A549 (cell line): ENCODE results near the gene ZNF639. TPM values are rescaled to one million over a fixed set of nuclear protein-coding genes. Genes with fewer than 3 reads are reported as not detected.

ENCODE experiments used
- ATAC-seq, 2 experiments: fragments of 200-7000 bp in 1 of 2; fragments of >200 bp in 1 of 2; cut with Nextera tagmentation in 1 of 2; cut with Tn5 transposase in 1 of 2; 3 replicates each; pipeline versions ENCODE4 v1.8.0 to v1.9.1; 2018 to 2020; ENCODE audit warnings: mild to moderate bottlenecking in 1 of 2, moderate library complexity in 1 of 2
- CTCF ChIA-PET: fragments of 300-600 bp; sonication (Branson Sonifier 250); formaldehyde crosslinking; extraction: SDS; loops from one replicate; lab custom pipeline; 2021; ENCODE audit warnings: antibody characterized with exemption, inconsistent platforms; lab: Yijun Ruan, JAX
- POLR2A ChIA-PET: fragments of 350-600 bp; formaldehyde crosslinking; extraction: SDS; loops from one replicate; lab custom pipeline; 2021; ENCODE audit warnings: antibody characterized with exemption, inconsistent platforms; lab: Yijun Ruan, JAX
- DNase-seq, 2 experiments: peaks; one replicate each; pipeline versions ENCODE4 v3.0.0 to v3.0.0-alpha.2; 2011 to 2016; ENCODE audit warnings: low read depth in 1 of 2, low spot score in 1 of 2
- FAIRE-seq: peaks from 2 replicates; lab custom pipeline; 2011; peaks lifted over from hg19 to GRCh38; lab: Jason Lieb, UNC
- H3K27ac ChIP-seq, 2 experiments: fragments of >200 bp; sonication (Bioruptor Twin); formaldehyde crosslinking; 3 replicates each; pipeline ENCODE4 v1.5.1; 2016 to 2017
- H3K4me1 ChIP-seq: fragments of >200 bp; sonication (Bioruptor Twin); formaldehyde crosslinking; 3 replicates; pipeline ENCODE4 v1.6.1; 2016
- H3K4me2 ChIP-seq: fragments of >200 bp; sonication (Bioruptor Twin); formaldehyde crosslinking; 3 replicates; pipeline ENCODE4 v1.6.1; 2016
- H3K4me3 ChIP-seq: fragments of >200 bp; sonication (Bioruptor Twin); formaldehyde crosslinking; 3 replicates; pipeline ENCODE4 v1.5.1; 2016
- H3K9me3 ChIP-seq: fragments of >200 bp; sonication (Bioruptor Twin); formaldehyde crosslinking; 3 replicates; pipeline ENCODE4 v1.6.1; 2016
- BCL3 ChIP-seq: fragments of >200 bp; sonication (Bioruptor Twin); formaldehyde crosslinking; IDR thresholded peaks from 3 replicates; pipeline ENCODE4 v1.6.1; 2016
- CBX8 ChIP-seq: fragments of 200-600 bp; sonication (generic); IDR thresholded peaks from 2 replicates; pipeline ENCODE4 v1.6.1; 2016
- CTCF ChIP-seq: fragments of >200 bp; sonication (Bioruptor Twin); formaldehyde crosslinking; IDR thresholded peaks from 3 replicates; pipeline ENCODE4 v1.5.1; 2016
- ELK1 ChIP-seq: fragments of 150-350 bp; IDR thresholded peaks from 2 replicates; pipeline ENCODE4 v1.6.1; 2014; ENCODE audit warnings: low read depth, mild to moderate bottlenecking, low read length
- HES2 ChIP-seq: fragments of >200 bp; sonication (Bioruptor Twin); formaldehyde crosslinking; IDR thresholded peaks from 2 replicates; pipeline ENCODE4 v1.6.1; 2016
- HMGXB4 ChIP-seq: fragments of 250-450 bp; sonication (Bioruptor Pico); IDR thresholded peaks from 2 replicates; pipeline ENCODE4 v1.5.0; 2021; ENCODE audit warnings: mild to moderate bottlenecking, moderate library complexity, borderline replicate concordance
- HOXA7 ChIP-seq: fragments of 250-450 bp; sonication (Bioruptor Pico); IDR thresholded peaks from 2 replicates; pipeline ENCODE4 v1.5.0; 2020; ENCODE audit warnings: mild to moderate bottlenecking, moderate library complexity
- HOXB13 ChIP-seq: fragments of 250-450 bp; sonication (Bioruptor Pico); IDR thresholded peaks from 2 replicates; pipeline ENCODE4 v1.5.0; 2020; ENCODE audit warnings: low read depth, mild to moderate bottlenecking, moderate library complexity
- JUN ChIP-seq, 2 experiments: fragments of >200 bp; sonication (Bioruptor Twin); formaldehyde crosslinking; IDR thresholded peaks; 2 replicates in 1 of 2; 3 replicates in 1 of 2; pipeline ENCODE4 v1.6.1; 2016 to 2017
- KDM1A ChIP-seq: fragments of 200-600 bp; sonication (generic); IDR thresholded peaks from 2 replicates; pipeline ENCODE4 v1.6.1; 2016; ENCODE audit warnings: low read depth, mild to moderate bottlenecking
- MAFK ChIP-seq: fragments of 450-650 bp; IDR thresholded peaks from 2 replicates; pipeline ENCODE4 v1.6.1; 2014; ENCODE audit not compliant: partially characterized antibody
- MAX ChIP-seq: IDR thresholded peaks from 2 replicates; pipeline ENCODE4 v1.6.1; 2012
- PHF8 ChIP-seq: fragments of 200-600 bp; sonication (generic); IDR thresholded peaks from 2 replicates; pipeline ENCODE4 v1.6.1; 2016; ENCODE audit warnings: low read depth, mild to moderate bottlenecking, antibody characterized with exemption, moderate library complexity, borderline replicate concordance
- POLR2A ChIP-seq: IDR thresholded peaks from 2 replicates; pipeline ENCODE4 v1.6.1; 2012; ENCODE audit warnings: mild to moderate bottlenecking, low read length
- POLR2AphosphoS2 ChIP-seq: conservative IDR thresholded peaks from 2 replicates; pipeline ENCODE4 v1.6.1; 2012; ENCODE audit warnings: low read length, improper control_type of control experiment, inconsistent platforms
- REST ChIP-seq: fragments of 200-600 bp; sonication (generic); IDR thresholded peaks from 2 replicates; pipeline ENCODE4 v1.6.1; 2016; ENCODE audit warnings: antibody characterized with exemption, mild to moderate bottlenecking, moderate library complexity
- SREBF2 ChIP-seq: fragments of 450-650 bp; IDR thresholded peaks from 2 replicates; pipeline ENCODE4 v1.6.1; 2014; ENCODE audit warnings: mild to moderate bottlenecking, moderate library complexity
- ZC3H11A ChIP-seq: fragments of 450-650 bp; IDR thresholded peaks from 2 replicates; pipeline ENCODE4 v1.6.1; 2014; ENCODE audit warnings: antibody characterized with exemption, mild to moderate bottlenecking
- ZNF302 ChIP-seq: fragments of 250-450 bp; sonication (Bioruptor Pico); IDR thresholded peaks from 2 replicates; pipeline ENCODE4 v1.9.0; 2021; ENCODE audit warnings: inconsistent platforms, mild to moderate bottlenecking, moderate library complexity
- ZSCAN20 ChIP-seq: fragments of 250-450 bp; sonication (Bioruptor Pico); IDR thresholded peaks from 2 replicates; pipeline ENCODE4 v1.8.0; 2022; ENCODE audit warnings: mild to moderate bottlenecking, moderate library complexity
- WGBS: methylation state at CpG from one replicate; pipeline ENCODE4 v1.1.6; 2017; ENCODE audit errors: missing lambda C conversion rate; 5-methylcytosine and 5-hydroxymethylcytosine counted together
- polyA plus RNA-seq, 4 experiments: library from polyadenylated mRNA; depleted of rRNA in 3 of 4; stranded (reverse); fragments of >200 nt; fragmentation: RNase III in 1 of 4; extraction: RNeasy Plus Mini Kit Qiagen cat#74134 plus additional on column Dnase treatment in 1 of 4; gene quantifications; 2 replicates in 3 of 4; 3 replicates in 1 of 4; pipeline ENCODE4 v1.2.3, GENCODE V29; 2011 to 2017

Gene ZNF639
- polyA plus RNA-seq, 2 of the 4 experiments (the other 2 are of a cell fraction) = 18.9 to 19.0 TPM

- H3K27ac ChIP-seq = peak overlapping the region; percentile 95 to 100
- TF ChIP-seq PHF8 (peak; percentile 24), SREBF2 (no peak), MAFK (no peak), REST (no peak), HOXA7 (CRISPR knock-in tag) (no peak), POLR2A (no peak), ELK1 (no peak), BCL3 (no peak; the same call in 2 of the 3 replicates), HOXB13 (CRISPR knock-in tag) (no peak), JUN (IDR thresholded peaks at IDR 0.05) (peak in 1 of 2 experiments; percentile 44; a peak in 3 of 5 replicates), HMGXB4 (CRISPR knock-in tag) (peak; percentile 78; the same call in 1 of the 2 replicates), HES2 (no peak), ZC3H11A (no peak), CTCF (no peak), MAX (peak; percentile 24; the same call in 1 of the 2 replicates), POLR2AphosphoS2 (no peak), ZSCAN20 (CRISPR knock-in tag) (no peak), CBX8 (no peak), ZNF302 (CRISPR knock-in tag) (no peak), KDM1A (no peak)
- ATAC-seq (peak; percentile 69 to 79), FAIRE-seq (no peak), DNase-seq (peak; percentile 46 to 58)
- peaks cover 8% of the 10 kb centered on the region for H3K4me1 ChIP-seq
- H3K4me3 ChIP-seq = peak overlapping the region; percentile 80
- WGBS = under 1% methylated on average over 16 of the region's 81 CpGs
- peak overlapping the region; percentile 76 for H3K4me2 ChIP-seq
- CTCF ChIA-PET = interaction anchor here (0.6 kb wide), 1 partner anchor 235 kb away, joined by 3 read pairs; no protein-coding TSS in a partner anchor
- no peaks in the 10 kb centered on the region for H3K9me3 ChIP-seq
- POLR2A ChIA-PET = interaction anchor here (0.6 to 1.7 kb wide), 2 partner anchors 240 to 253 kb away, joined by 3 to 6 read pairs; no protein-coding TSS in a partner anchor
These were observed 623 bp downstream of the ZNF639 start for GRCh38 chr3:179323197-179324110.
